Endothelial cell of umbilical vein (primary cell): Measurements from ENCODE around the gene ZBTB20. TPM values are rescaled to one million over a fixed set of nuclear protein-coding genes. Genes with fewer than 3 reads are reported as not detected.

Experiments used
- BruUV-seq: library from RNA; stranded (reverse); fragments of 400-500 nt; replicated peaks from 2 replicates; lab custom pipeline; 2021; lab: Mats Ljungman, UMichigan
- CTCF ChIA-PET: fragments of 300-600, 350-600 bp; sonication (Branson Sonifier 250); formaldehyde crosslinking; loops from one replicate; lab custom pipeline; 2021; ENCODE audit warnings: antibody characterized with exemption, inconsistent platforms; lab: Charles Lee
- POLR2A ChIA-PET: fragments of 300-600, 350-600 bp; sonication (Branson Sonifier 250); formaldehyde crosslinking; loops from one replicate; lab custom pipeline; 2021; ENCODE audit warnings: antibody characterized with exemption, inconsistent platforms; lab: Charles Lee
- DNase-seq: peaks from one replicate; pipeline ENCODE4 v3.0.0-alpha.2; 2011; ENCODE audit warnings: low read depth, low spot score
- FAIRE-seq: peaks from 2 replicates; lab custom pipeline; 2011; peaks lifted over from hg19 to GRCh38; lab: Jason Lieb, UNC
- H2AFZ ChIP-seq: 2 replicates; pipeline ENCODE4 v1.6.0; 2012; ENCODE audit warnings: low read depth, low read length, control low read depth, inconsistent platforms
- H3K27ac ChIP-seq: 2 replicates; pipeline ENCODE4 v1.5.1; 2011; ENCODE audit warnings: low read depth, mild to moderate bottlenecking, control low read depth, low read length, moderate library complexity; ENCODE audit not compliant: insufficient read depth
- H3K27me3 ChIP-seq, 2 experiments: 2 replicates each; pipeline versions ENCODE4 v1.6.0 to v1.6.1; 2011; ENCODE audit warnings: low read length in 2 of 2, mixed read lengths in 1 of 2; ENCODE audit not compliant: control insufficient read depth in 2 of 2, insufficient read depth in 2 of 2
- H3K36me3 ChIP-seq, 2 experiments: 2 replicates in 1 of 2; 3 replicates in 1 of 2; pipeline ENCODE4 v1.5.1; 2011; ENCODE audit warnings: low read length in 2 of 2, mild to moderate bottlenecking in 1 of 2, moderate library complexity in 1 of 2; ENCODE audit not compliant: control insufficient read depth in 2 of 2, insufficient read depth in 2 of 2; ENCODE audit errors: extremely low read depth in 1 of 2
- H3K4me1 ChIP-seq: 3 replicates; pipeline ENCODE4 v1.5.1; 2011; ENCODE audit warnings: mild to moderate bottlenecking, low read length; ENCODE audit not compliant: control insufficient read depth, insufficient read depth; ENCODE audit errors: extremely low read depth
- H3K4me2 ChIP-seq: 2 replicates; pipeline ENCODE4 v1.6.1; 2011; ENCODE audit warnings: low read length, control low read depth, mixed read lengths; ENCODE audit not compliant: insufficient read depth
- H3K4me3 ChIP-seq, 3 experiments: fragments of 200-600 bp in 1 of 3; sonication (generic), shearing (Covaris generic) in 1 of 3; replicated peaks in 1 of 3; 2 replicates each; pipeline ENCODE4 v1.5.1; 2011 to 2016; ENCODE audit warnings: control low read depth in 3 of 3, low read length in 3 of 3, mild to moderate bottlenecking in 2 of 3, inconsistent platforms in 1 of 3, low read depth in 1 of 3, moderate library complexity in 1 of 3; ENCODE audit not compliant: insufficient read depth in 1 of 3
- H3K79me2 ChIP-seq: 2 replicates; pipeline ENCODE4 v1.6.0; 2012; ENCODE audit warnings: low read length, inconsistent platforms; ENCODE audit not compliant: control insufficient read depth, insufficient read depth
- H3K9ac ChIP-seq: replicated peaks from 2 replicates; pipeline ENCODE3; 2011; ENCODE audit warnings: low read length, control low read depth; ENCODE audit not compliant: insufficient read depth; ENCODE audit errors: extremely low read depth
- H3K9me1 ChIP-seq: replicated peaks from 3 replicates; pipeline ENCODE4 v1.6.0; 2011; ENCODE audit warnings: mild to moderate bottlenecking, low read length; ENCODE audit not compliant: control insufficient read depth, insufficient read depth; ENCODE audit errors: extremely low read depth
- H3K9me3 ChIP-seq: replicated peaks from 2 replicates; pipeline ENCODE4 v1.5.1; 2012; ENCODE audit warnings: low read length, inconsistent platforms; ENCODE audit not compliant: control insufficient read depth, insufficient read depth
- H4K20me1 ChIP-seq: replicated peaks from 2 replicates; pipeline ENCODE3; 2011; ENCODE audit warnings: mild to moderate bottlenecking, low read length; ENCODE audit not compliant: control insufficient read depth, insufficient read depth; ENCODE audit errors: extremely low read depth
- EZH2 ChIP-seq: IDR thresholded peaks from 2 replicates; pipeline ENCODE4 v1.6.1; 2012; ENCODE audit warnings: borderline replicate concordance, low read depth, mild to moderate bottlenecking, moderate library complexity, low read length, inconsistent platforms; ENCODE audit not compliant: severe bottlenecking
- FOS ChIP-seq: IDR thresholded peaks from 2 replicates; pipeline ENCODE4 v1.6.1; 2011; ENCODE audit warnings: mild to moderate bottlenecking, low read length, moderate library complexity, borderline replicate concordance; ENCODE audit not compliant: insufficient read depth
- GATA2 ChIP-seq: IDR thresholded peaks from 2 replicates; pipeline ENCODE4 v1.7.0; 2011; ENCODE audit warnings: low read depth, mild to moderate bottlenecking, moderate library complexity, mixed read lengths, low read length; ENCODE audit not compliant: insufficient read length, insufficient read depth
- JUN ChIP-seq: IDR thresholded peaks from 2 replicates; pipeline ENCODE4 v1.6.1; 2011; ENCODE audit warnings: borderline replicate concordance, low read depth; ENCODE audit not compliant: insufficient read length, insufficient read depth
- MYC ChIP-seq: IDR thresholded peaks from one replicate; pipeline ENCODE4 v1.6.1; 2011; ENCODE audit warnings: mild to moderate bottlenecking, low read depth, low read length
- POLR2A ChIP-seq: IDR thresholded peaks from 2 replicates; pipeline ENCODE4 v1.6.1; 2012; ENCODE audit warnings: low read depth, mild to moderate bottlenecking, control low read depth, low read length
- POLR2AphosphoS5 ChIP-seq: IDR thresholded peaks from 2 replicates; pipeline ENCODE4 v1.6.1; 2012; ENCODE audit warnings: low read depth, mild to moderate bottlenecking, control low read depth, low read length, moderate library complexity; ENCODE audit not compliant: insufficient read depth
- dilution Hi-C: fragments of 300-500 bp; cut with MboI; formaldehyde crosslinking; loops from one replicate; pipeline ENCODE4 v1.15.0; 2019; ENCODE audit warnings: low sequenced_read_pairs; ENCODE audit not compliant: extremely low pct_ligation_motif_present
- intact Hi-C: fragments of 100-400 bp; cut with micrococcal nuclease; formaldehyde crosslinking; loops from one replicate; pipeline ENCODE4 v1.10.0; 2022
- polyA plus RNA-seq, 4 experiments: library from polyadenylated mRNA; depleted of rRNA in 3 of 4; stranded (reverse) in 3 of 4; unstranded in 1 of 4; fragments of >200 nt; gene quantifications; 2 replicates each; pipeline versions ENCODE4 v1.2.1 to v1.2.3, GENCODE V29; 2011 to 2012; ENCODE audit warnings: missing spikeins in 1 of 4
- total RNA-seq: library from RNA; stranded (reverse); gene quantifications from 2 replicates; pipeline ENCODE4 v1.2.3, GENCODE V29; 2021
- TF ChIP-seq, protein P1 (sequence below): IDR thresholded peaks from 2 replicates; pipeline ENCODE4 v1.6.1; 2011; ENCODE audit not compliant: insufficient read depth, insufficient read length
- TF ChIP-seq, protein P2 (sequence below), 2 donors: IDR thresholded peaks; 1 replicate in 1 of 2; 2 replicates in 1 of 2; pipeline ENCODE4 v1.5.1; 2011; ENCODE audit warnings: low read length in 2 of 2, mild to moderate bottlenecking in 2 of 2, moderate library complexity in 2 of 2, control low read depth in 1 of 2, inconsistent platforms in 1 of 2, low read depth in 1 of 2; ENCODE audit not compliant: insufficient read depth in 1 of 2; ENCODE audit errors: extremely low read depth in 1 of 2

The ZBTB20 gene
- total and polyA plus RNA-seq, 2 donors (not counting 3 experiments of a cell fraction or from before 2014, with no cell fraction given) = 2.1 to 20.5 TPM

DNA sequence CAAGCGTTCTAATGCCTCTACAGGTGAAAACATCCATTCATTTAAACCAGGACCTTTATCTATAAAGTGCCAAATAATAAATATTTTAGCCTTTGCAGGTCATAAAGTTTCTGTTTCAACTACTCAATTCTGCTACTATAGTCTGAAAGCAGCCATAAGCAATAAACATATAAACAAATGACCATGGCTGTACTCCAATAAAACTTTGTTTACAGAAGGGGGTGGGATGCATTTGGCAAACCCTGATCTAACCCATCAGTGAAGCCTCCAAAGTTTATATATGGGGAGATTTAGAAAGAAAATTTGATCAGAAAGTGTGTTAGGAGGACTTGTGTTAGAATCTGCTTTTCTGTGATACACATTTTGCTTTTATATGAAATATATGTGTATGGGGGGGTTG is 161.3 kb downstream of the ZBTB20 start:
- Histone ChIP-seq H3K9me3 (no peaks in the 10 kb centered on the region), H3K4me3 (no peak overlapping the region), H4K20me1 (no peaks in the 10 kb centered on the region), H3K4me1 (no peaks in the 10 kb centered on the region), H2AFZ (no peak overlapping the region), H3K27ac (no peak overlapping the region), H3K4me2 (no peak overlapping the region), H3K27me3 (no peaks in the 10 kb centered on the region), H3K9ac (no peak overlapping the region), H3K79me2 (no peaks in the 10 kb centered on the region), H3K9me1 (no peaks in the 10 kb centered on the region), H3K36me3 (no peaks in the 10 kb centered on the region)
- DNase-seq = no peak
- FAIRE-seq = no peak
- ChIA-PET POLR2A (no interaction called here), CTCF (no interaction called here)
- TF ChIP-seq EZH2 (no peak), POLR2A (no peak), GATA2 (no peak)
- TF ChIP-seq, protein P1, sequence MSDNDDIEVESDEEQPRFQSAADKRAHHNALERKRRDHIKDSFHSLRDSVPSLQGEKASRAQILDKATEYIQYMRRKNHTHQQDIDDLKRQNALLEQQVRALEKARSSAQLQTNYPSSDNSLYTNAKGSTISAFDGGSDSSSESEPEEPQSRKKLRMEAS = no peak
- no TSS peak for BruUV-seq
- dilution Hi-C loops = no loop called here
- intact Hi-C loops = no loop called here

DNA sequence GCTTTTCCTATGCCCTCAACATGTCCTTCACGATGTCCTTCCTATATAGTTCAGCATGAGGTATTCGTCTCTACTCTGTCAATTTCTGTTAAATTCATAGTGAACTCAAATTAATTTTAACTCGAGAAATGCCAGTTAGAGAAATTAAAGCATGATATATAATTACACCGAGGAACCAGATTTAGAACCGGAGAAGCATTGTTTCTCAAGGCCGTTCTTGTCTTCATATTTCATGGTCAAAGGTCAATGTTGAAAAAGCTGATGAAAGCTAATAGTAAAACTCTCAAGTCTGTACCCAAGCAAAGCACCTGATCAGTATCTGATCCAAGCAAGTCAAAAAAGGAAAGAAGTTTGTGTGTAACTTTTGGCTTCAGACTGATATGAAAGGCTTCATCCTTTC is 163.8 kb downstream of the ZBTB20 start:
- H3K9me3 ChIP-seq = no peaks in the 10 kb centered on the region
- H2AFZ ChIP-seq = no peak overlapping the region
- no peaks in the 10 kb centered on the region for H3K27me3 ChIP-seq
- no peak for DNase-seq
- no peak overlapping the region for H3K4me3 ChIP-seq
- H3K79me2 ChIP-seq = no peaks in the 10 kb centered on the region
- no TSS peak for BruUV-seq
- H3K9ac ChIP-seq = no peak overlapping the region
- no peaks in the 10 kb centered on the region for H4K20me1 ChIP-seq
- intact Hi-C loops (no loop called here), dilution Hi-C loops (no loop called here)
- H3K36me3 ChIP-seq = no peaks in the 10 kb centered on the region
- no peak for FAIRE-seq
- TF ChIP-seq GATA2 = no peak
- TF ChIP-seq EZH2 = no peak
- TF ChIP-seq POLR2AphosphoS5 = no peak
- TF ChIP-seq MYC = no peak
- TF ChIP-seq POLR2A = no peak
- TF ChIP-seq FOS = no peak
- no peak for TF ChIP-seq JUN
- TF ChIP-seq, protein P2, sequence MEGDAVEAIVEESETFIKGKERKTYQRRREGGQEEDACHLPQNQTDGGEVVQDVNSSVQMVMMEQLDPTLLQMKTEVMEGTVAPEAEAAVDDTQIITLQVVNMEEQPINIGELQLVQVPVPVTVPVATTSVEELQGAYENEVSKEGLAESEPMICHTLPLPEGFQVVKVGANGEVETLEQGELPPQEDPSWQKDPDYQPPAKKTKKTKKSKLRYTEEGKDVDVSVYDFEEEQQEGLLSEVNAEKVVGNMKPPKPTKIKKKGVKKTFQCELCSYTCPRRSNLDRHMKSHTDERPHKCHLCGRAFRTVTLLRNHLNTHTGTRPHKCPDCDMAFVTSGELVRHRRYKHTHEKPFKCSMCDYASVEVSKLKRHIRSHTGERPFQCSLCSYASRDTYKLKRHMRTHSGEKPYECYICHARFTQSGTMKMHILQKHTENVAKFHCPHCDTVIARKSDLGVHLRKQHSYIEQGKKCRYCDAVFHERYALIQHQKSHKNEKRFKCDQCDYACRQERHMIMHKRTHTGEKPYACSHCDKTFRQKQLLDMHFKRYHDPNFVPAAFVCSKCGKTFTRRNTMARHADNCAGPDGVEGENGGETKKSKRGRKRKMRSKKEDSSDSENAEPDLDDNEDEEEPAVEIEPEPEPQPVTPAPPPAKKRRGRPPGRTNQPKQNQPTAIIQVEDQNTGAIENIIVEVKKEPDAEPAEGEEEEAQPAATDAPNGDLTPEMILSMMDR (IDR thresholded peaks at IDR 0.05; ENCODE audit: extremely low read depth in 1 of 2, insufficient read depth in 1 of 2, low read depth in 1 of 2, low read length in 2 of 2) = no peak
- TF ChIP-seq, protein P1 = no peak
- no peaks in the 10 kb centered on the region for H3K4me1 ChIP-seq
- no peak overlapping the region for H3K27ac ChIP-seq
- H3K9me1 ChIP-seq = no peaks in the 10 kb centered on the region
- no peak overlapping the region for H3K4me2 ChIP-seq
- POLR2A ChIA-PET = no interaction called here
- CTCF ChIA-PET = no interaction called here
